Testis (tissue), 2 donors: ENCODE results near the gene TNPO3.

ENCODE experiments used
- POLR2A ChIP-seq: fragments of 450-650 bp; IDR thresholded peaks from one replicate; pipeline ENCODE4 v1.6.1; 2017; ENCODE audit warnings: antibody characterized with exemption, mild to moderate bottlenecking, moderate library complexity
- TF ChIP-seq, protein P1 (sequence below), 3 experiments: fragments of 450-650 bp in 2 of 3; fragments of 200-600 bp in 1 of 3; sonication (generic) in 1 of 3; IDR thresholded peaks; one replicate each; pipeline ENCODE4 v1.5.1; 2016 to 2019; ENCODE audit warnings: antibody characterized with exemption in 3 of 3, mild to moderate bottlenecking in 2 of 3, moderate library complexity in 1 of 3

DNA sequence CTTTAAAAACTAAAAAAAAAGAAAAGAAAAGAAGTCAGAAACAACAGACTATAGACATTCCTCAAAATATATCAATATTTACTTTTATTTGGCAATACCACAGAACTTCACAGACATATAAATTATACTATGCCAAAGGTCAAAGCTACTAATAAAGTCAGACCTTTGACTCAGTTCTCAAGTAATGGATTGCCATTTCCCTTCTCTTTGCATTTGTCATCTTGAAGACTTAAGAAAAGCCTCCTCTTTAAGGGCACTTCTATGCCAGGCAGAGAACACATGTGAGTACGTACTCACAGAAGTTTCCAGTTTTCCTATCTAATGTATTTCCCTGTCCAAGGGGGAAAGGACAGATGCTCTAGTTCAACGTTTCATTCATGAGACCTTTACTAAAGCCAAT lies 37.6 kb downstream of the TNPO3 start:
- TF ChIP-seq, protein P1, sequence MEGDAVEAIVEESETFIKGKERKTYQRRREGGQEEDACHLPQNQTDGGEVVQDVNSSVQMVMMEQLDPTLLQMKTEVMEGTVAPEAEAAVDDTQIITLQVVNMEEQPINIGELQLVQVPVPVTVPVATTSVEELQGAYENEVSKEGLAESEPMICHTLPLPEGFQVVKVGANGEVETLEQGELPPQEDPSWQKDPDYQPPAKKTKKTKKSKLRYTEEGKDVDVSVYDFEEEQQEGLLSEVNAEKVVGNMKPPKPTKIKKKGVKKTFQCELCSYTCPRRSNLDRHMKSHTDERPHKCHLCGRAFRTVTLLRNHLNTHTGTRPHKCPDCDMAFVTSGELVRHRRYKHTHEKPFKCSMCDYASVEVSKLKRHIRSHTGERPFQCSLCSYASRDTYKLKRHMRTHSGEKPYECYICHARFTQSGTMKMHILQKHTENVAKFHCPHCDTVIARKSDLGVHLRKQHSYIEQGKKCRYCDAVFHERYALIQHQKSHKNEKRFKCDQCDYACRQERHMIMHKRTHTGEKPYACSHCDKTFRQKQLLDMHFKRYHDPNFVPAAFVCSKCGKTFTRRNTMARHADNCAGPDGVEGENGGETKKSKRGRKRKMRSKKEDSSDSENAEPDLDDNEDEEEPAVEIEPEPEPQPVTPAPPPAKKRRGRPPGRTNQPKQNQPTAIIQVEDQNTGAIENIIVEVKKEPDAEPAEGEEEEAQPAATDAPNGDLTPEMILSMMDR (IDR thresholded peaks at IDR 0.05) = no peak
- no peak for TF ChIP-seq POLR2A
